ENCODE results near the gene MIA. TPM values are rescaled to one million over a fixed set of nuclear protein-coding genes. Genes with fewer than 3 reads are reported as not detected.

The MIA gene
- total and polyA plus RNA-seq, 8 donors: 0.89 to 6.7 (median 3.6) TPM; not detected in 1

DNA sequence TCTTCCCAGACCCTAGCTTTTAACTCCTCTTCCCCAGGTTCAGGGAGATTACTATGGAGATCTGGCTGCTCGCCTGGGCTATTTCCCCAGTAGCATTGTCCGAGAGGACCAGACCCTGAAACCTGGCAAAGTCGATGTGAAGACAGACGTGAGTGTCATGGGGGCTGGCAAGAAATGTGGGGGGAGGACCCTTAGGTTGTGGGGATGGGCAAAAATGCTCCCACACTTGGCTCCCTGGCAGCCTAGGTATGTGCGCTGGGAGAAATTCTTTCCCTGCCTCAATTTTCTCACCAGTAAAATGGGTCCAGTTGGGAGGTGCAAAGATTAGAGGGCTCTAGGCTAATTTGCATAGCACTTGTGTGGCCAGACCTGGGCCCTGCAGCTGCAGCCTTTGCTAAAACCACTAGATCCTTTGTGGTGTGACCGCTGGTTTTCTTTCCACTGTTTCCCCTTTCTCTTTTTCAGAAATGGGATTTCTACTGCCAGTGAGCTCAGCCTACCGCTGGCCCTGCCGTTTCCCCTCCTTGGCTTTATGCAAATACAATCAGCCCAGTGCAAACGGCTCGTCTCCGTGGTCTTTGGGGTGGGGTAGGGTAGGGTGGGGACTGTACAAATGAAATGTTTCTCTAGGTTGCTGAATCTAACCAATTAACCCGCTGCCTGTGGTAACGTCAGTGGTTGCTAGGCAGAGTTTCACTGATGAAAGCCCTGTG is 1.8 kb downstream of the MIA start:
- peak overlapping the region; percentile 59 to 74 for H3K4me3 ChIP-seq
- DNase-seq (peak in 3 of 4 donors; percentile 89 to 95 (median 92)), ATAC-seq (peak; percentile 81)
- H3K4me1 ChIP-seq: peaks cover 7 to 22% of the 10 kb centered on the region in 2 donors
- peaks cover 0 to 2% of the 10 kb centered on the region in 2 donors for H3K36me3 ChIP-seq
- H3K9me3 ChIP-seq: no peaks in the 10 kb centered on the region
- TF ChIP-seq, protein P1, sequence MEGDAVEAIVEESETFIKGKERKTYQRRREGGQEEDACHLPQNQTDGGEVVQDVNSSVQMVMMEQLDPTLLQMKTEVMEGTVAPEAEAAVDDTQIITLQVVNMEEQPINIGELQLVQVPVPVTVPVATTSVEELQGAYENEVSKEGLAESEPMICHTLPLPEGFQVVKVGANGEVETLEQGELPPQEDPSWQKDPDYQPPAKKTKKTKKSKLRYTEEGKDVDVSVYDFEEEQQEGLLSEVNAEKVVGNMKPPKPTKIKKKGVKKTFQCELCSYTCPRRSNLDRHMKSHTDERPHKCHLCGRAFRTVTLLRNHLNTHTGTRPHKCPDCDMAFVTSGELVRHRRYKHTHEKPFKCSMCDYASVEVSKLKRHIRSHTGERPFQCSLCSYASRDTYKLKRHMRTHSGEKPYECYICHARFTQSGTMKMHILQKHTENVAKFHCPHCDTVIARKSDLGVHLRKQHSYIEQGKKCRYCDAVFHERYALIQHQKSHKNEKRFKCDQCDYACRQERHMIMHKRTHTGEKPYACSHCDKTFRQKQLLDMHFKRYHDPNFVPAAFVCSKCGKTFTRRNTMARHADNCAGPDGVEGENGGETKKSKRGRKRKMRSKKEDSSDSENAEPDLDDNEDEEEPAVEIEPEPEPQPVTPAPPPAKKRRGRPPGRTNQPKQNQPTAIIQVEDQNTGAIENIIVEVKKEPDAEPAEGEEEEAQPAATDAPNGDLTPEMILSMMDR (IDR thresholded peaks at IDR 0.05): peak in 1 of 2 donors; percentile 29
- intact Hi-C loops (cut with DNase I): no loop called here
- no peaks in the 10 kb centered on the region for H3K27me3 ChIP-seq
- H3K27ac ChIP-seq: peak overlapping the region; percentile 96 to 98

DNA sequence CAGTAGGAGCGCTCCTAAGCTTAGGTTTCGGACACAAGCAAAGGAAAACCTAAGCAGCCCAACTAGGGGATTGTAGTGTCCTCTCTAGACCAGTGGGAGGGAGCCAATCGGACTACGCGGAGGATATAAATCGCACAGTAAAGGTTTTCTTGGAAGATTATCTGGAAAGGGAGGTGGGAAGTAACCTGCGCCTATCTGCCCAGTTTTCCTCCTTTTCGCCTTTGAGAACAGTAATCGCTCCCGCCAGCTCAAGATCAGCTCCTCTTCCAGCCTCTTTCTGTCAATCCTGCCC is 2.3 kb downstream of the MIA start:
- peaks cover 0 to 7% of the 10 kb centered on the region in 2 donors for H3K36me3 ChIP-seq

DNA sequence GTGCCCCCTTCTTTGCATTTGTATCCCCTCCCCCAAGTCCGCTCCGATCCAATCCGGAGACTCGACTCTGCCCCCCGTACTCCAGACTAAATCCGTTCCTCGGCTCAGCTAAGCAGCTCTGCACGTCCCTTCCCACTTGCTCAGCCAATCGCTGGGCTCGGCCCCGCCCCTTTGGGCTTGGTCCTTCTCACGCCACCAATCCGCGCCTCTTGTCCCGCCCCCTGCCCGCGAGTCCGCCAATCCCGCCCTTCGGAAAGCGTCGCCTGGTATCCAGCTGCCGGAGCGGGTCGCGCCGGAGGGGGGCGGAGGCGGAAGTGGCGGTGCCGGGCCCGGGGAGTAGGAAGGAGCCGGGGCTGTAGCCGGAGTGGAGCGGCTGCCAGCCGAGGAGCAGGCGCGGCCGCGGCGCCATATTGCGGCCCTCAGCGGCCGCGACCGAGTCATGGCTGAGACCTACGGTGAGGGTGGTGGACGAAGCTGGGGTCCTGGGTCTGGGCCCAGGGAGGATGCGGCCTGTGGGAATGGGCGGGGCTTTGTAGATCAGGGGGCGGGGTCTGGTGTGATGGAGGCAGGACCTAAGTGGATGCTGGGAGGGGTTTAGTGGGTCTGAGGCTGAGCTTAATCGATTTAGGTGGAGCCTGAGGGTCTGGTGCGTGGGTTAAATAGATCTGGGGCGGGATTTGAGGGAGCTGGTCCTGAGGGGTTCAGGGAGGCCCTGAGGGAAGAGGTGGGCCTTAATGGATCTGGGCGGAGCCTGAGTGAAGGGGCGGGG is 2.8 kb downstream of the MIA start, which contains the start of gene RAB4B:
TSS of gene RAB4B (plus strand) at position 311 of the 769 bp plus-strand sequence. CDS start at position 440, 129 bp downstream.
- Histone ChIP-seq H3K27me3 (no peaks in the 10 kb centered on the region), H3K4me1 (peaks cover 7 to 22% of the 10 kb centered on the region in 2 donors), H3K4me3 (peak within 1 kb of the TSS; percentile 59 to 74), H3K36me3 (peaks cover 0 to 9% of the 10 kb centered on the region in 2 donors), H3K9me3 (no peaks in the 10 kb centered on the region), H3K27ac (peak within 1 kb of the TSS; percentile 96 to 98)
- intact Hi-C loops (cut with DNase I): no loop called here
- peak; percentile 93 for ATAC-seq
- TF ChIP-seq, protein P1 (IDR thresholded peaks at IDR 0.05): no peak
- DNase-seq: peak; percentile 99 to 100 (median 100)

More for the DNA sequence above, 2.3 kb downstream of the MIA start:
- ATAC-seq (no peak), DNase-seq (no peak)
- Histone ChIP-seq H3K9me3 (no peaks in the 10 kb centered on the region), H3K4me3 (peak overlapping the region; percentile 59 to 74), H3K4me1 (peaks cover 7 to 22% of the 10 kb centered on the region in 2 donors), H3K27me3 (no peaks in the 10 kb centered on the region), H3K27ac (peak overlapping the region; percentile 96 to 98)
- TF ChIP-seq, protein P1 (IDR thresholded peaks at IDR 0.05): no peak
- intact Hi-C loops (cut with DNase I): no loop called here

DNA sequence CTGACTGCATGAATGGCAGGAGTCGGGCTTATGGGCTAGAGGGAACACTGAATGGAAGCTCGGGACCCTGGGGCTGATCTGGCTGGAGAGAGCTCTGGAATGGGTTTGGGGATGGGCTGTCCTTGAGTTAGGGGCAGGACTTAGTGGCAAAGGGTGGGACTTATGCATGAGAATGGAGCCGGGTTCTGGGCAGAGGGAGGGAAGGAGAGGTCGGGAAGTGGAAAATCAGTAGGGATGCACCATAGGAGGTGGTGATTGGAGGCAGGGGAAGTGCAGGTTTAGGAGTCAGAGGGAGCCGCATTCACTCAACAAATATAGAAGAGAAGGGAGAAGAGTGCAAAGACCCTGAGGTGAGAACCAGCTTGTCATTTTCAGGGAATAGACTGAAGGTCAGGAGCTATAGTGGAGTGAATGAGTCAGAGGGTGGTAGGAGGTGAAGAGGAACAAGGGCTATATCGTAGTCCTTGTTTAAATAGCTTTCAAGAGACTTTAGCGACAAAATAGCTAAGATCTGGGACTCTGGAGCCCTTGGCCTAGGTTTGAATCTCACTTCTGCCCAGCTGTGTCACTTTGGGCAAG is 3.5 kb downstream of the MIA start:
- H3K36me3 ChIP-seq: peaks cover 0 to 13% of the 10 kb centered on the region in 2 donors
- H3K4me3 ChIP-seq: peak overlapping the region; percentile 59 to 74
- peak overlapping the region; percentile 96 to 98 for H3K27ac ChIP-seq
- intact Hi-C loops (cut with DNase I): no loop called here
- no peaks in the 10 kb centered on the region for H3K27me3 ChIP-seq
- DNase-seq (no peak), ATAC-seq (peak; percentile 2)
- H3K4me1 ChIP-seq: peaks cover 7 to 22% of the 10 kb centered on the region in 2 donors
- TF ChIP-seq, protein P1 (IDR thresholded peaks at IDR 0.05): no peak
- H3K9me3 ChIP-seq: no peaks in the 10 kb centered on the region

DNA sequence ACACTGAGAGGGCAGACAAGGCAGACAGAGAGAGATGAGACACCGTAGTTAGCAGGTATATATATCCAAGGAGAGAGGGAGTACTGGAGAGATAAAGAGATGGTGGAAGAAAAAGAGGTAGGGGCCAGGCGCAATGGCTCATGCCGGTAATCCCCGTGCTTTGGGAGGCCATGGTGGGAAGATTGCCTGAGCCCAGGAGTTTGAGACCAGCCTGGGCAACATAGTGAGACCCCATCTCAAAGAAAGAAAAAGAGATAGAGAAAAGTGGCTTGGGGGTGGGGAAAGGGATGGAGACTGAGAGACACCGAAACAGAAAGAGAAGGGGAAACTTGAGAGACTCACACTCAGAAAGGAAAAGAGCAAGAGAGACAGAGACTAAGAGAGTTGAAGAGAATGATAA is 5.3 kb downstream of the MIA start:
- intact Hi-C loops (cut with DNase I): no loop called here
- H3K27me3 ChIP-seq: no peaks in the 10 kb centered on the region
- TF ChIP-seq, protein P1 (IDR thresholded peaks at IDR 0.05): no peak
- H3K36me3 ChIP-seq: peaks cover 0 to 30% of the 10 kb centered on the region in 2 donors
- peaks cover 7 to 22% of the 10 kb centered on the region in 2 donors for H3K4me1 ChIP-seq
- ATAC-seq: no peak
- no peak for DNase-seq
- H3K4me3 ChIP-seq: no peak overlapping the region
- H3K9me3 ChIP-seq: no peaks in the 10 kb centered on the region
- H3K27ac ChIP-seq: no peak overlapping the region
